Colonic mucosa (tissue), 4 donors: Measurements from ENCODE around the gene PTX3. TPM values are rescaled to one million over a fixed set of nuclear protein-coding genes. Genes with fewer than 3 reads are reported as not detected.

Source experiments
- DNase-seq: peaks from one replicate; pipeline ENCODE4 v3.0.0-alpha.2; 2020
- H3K27ac ChIP-seq: fragments of 200-600 bp; one replicate; pipeline ENCODE4 v1.8.0; 2021
- H3K27me3 ChIP-seq: fragments of 200-600 bp; one replicate; pipeline ENCODE4 v1.8.0; 2021
- H3K36me3 ChIP-seq: fragments of 200-600 bp; one replicate; pipeline ENCODE4 v1.8.0; 2021
- H3K4me1 ChIP-seq: fragments of 200-600 bp; one replicate; pipeline ENCODE4 v1.8.0; 2021; ENCODE audit warnings: mild to moderate bottlenecking
- H3K4me3 ChIP-seq: fragments of 200-600 bp; one replicate; pipeline ENCODE4 v1.8.0; 2021
- H3K9ac ChIP-seq, 2 donors: one replicate each; pipeline ENCODE4 v1.7.0; 2013; ENCODE audit warnings: control low read depth in 2 of 2, low read depth in 2 of 2, low read length in 2 of 2
- H3K9me3 ChIP-seq: fragments of 200-600 bp; one replicate; pipeline ENCODE4 v1.8.0; 2021
- intact Hi-C: fragments of 100-400 bp; cut with DNase I; formaldehyde crosslinking; loops from one replicate; pipeline ENCODE4 v1.14.1; 2022
- total RNA-seq, 2 donors: library from RNA; stranded (reverse); fragmentation: NEBNext Ultra II Directional in 1 of 2; extraction: Animal tissue kit (Norgen Biotek cat#: 25700) in 1 of 2; gene quantifications; one replicate each; pipeline ENCODE4 v1.2.1, GENCODE V29; 2021
- TF ChIP-seq, protein P1 (sequence below): fragments of 200-600 bp; IDR thresholded peaks from one replicate; pipeline ENCODE4 v1.8.0; 2022; ENCODE audit warnings: antibody characterized with exemption, mild to moderate bottlenecking
- donor health status: healthy.
- donor health status: DM: no; HTN: no; CAD: no.
- donor health status: DM: no; HTN: no; CAD: no.

PTX3 gene
- total RNA-seq, 2 donors from 2014 or later, result 1.0 to 1.4 TPM

DNA sequence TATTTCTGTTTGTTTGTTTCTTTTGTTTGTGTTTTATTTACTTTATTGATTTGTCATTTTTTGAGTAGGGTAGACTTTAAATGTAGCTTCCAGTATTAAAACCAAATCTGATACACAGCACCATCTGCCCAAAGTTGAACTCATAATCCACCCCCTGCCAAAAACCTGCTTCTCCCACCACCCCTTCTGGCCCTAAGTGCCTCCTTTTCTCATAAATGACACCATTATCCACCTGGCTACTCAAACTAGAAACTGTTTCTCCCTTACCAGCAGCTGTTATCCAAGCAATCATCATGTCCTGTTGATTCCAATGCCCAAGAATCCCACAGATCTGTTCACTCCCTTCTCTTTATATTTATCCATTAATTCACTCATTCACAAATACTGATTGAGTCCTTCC, 21.8 kb upstream of the PTX3 start:
- Histone ChIP-seq H3K27me3 (no peaks in the 10 kb centered on the region), H3K9me3 (no peaks in the 10 kb centered on the region), H3K4me3 (no peak overlapping the region), H3K27ac (no peak overlapping the region), H3K9ac (no peak overlapping the region), H3K4me1 (no peaks in the 10 kb centered on the region), H3K36me3 (no peaks in the 10 kb centered on the region)
- intact Hi-C loops, result no loop called here
- no peak for DNase-seq
- TF ChIP-seq, protein P1, sequence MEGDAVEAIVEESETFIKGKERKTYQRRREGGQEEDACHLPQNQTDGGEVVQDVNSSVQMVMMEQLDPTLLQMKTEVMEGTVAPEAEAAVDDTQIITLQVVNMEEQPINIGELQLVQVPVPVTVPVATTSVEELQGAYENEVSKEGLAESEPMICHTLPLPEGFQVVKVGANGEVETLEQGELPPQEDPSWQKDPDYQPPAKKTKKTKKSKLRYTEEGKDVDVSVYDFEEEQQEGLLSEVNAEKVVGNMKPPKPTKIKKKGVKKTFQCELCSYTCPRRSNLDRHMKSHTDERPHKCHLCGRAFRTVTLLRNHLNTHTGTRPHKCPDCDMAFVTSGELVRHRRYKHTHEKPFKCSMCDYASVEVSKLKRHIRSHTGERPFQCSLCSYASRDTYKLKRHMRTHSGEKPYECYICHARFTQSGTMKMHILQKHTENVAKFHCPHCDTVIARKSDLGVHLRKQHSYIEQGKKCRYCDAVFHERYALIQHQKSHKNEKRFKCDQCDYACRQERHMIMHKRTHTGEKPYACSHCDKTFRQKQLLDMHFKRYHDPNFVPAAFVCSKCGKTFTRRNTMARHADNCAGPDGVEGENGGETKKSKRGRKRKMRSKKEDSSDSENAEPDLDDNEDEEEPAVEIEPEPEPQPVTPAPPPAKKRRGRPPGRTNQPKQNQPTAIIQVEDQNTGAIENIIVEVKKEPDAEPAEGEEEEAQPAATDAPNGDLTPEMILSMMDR, result no peak

DNA sequence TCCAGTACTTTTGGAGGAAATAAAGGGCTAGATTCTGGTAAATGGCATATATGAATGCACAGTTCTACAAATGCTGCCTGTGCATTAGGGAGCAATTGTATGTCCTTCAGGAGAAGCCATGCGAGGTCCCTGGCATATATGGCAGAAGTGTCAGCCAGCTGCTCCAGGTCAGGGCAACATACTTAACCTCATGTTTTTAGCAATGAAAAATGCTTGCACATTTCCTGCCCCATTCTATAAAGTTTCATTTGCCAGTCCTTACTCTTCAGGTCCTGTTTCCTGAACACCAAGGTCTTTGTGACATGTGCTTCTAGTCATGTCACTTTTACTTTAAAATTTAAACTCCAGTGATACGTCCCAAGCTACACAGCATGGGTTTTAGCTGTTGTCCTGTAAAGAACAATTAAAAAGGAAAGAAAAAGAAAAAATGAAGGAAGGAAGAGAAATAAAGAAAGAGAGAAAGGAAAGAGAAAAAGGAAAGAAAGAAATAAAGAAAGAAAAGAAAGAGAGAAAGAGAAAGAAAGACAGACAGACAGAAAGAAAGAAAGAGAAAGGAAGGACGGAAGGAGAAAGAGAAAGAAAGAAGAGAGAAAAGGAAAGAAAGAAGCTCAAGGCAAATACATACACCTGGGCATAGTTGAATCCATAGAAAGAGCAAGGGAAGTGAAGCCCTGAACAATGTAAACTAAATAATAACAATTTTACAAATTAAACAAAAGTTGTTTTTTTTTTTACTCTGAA, 20.1 kb upstream of the PTX3 start:
- Histone ChIP-seq H3K9me3 (no peaks in the 10 kb centered on the region), H3K4me3 (no peak overlapping the region), H3K36me3 (no peaks in the 10 kb centered on the region), H3K27me3 (no peaks in the 10 kb centered on the region), H3K27ac (no peak overlapping the region), H3K4me1 (no peaks in the 10 kb centered on the region), H3K9ac (no peak overlapping the region)
- intact Hi-C loops, result no loop called here
- TF ChIP-seq, protein P1, result no peak
- DNase-seq, result no peak

DNA sequence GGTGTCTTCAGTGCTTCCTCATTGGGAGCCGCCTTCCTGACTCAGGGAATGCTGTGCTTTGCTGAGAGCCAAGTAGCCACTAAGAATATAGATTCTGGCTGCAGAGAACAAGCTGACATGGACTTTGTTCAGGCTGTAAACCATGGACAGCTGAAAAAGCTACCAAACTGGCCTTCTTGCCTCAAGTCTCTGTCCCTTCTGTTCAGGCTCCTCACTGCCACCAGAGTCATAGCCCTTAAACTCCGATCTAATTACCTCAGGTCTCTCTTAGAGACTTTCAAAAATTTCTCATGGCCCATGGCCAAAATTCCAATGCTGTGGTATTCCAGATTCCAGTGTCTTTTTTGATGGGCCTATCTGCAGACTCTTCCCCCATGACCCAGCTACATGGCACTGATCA, 19.4 kb upstream of the PTX3 start:
- H3K4me1 ChIP-seq, result no peaks in the 10 kb centered on the region
- no peaks in the 10 kb centered on the region for H3K36me3 ChIP-seq
- H3K27me3 ChIP-seq, result no peaks in the 10 kb centered on the region
- H3K9ac ChIP-seq, result no peak overlapping the region
- TF ChIP-seq, protein P1, result no peak
- no peak overlapping the region for H3K27ac ChIP-seq
- intact Hi-C loops, result no loop called here
- H3K9me3 ChIP-seq, result no peaks in the 10 kb centered on the region
- no peak overlapping the region for H3K4me3 ChIP-seq
- no peak for DNase-seq

DNA sequence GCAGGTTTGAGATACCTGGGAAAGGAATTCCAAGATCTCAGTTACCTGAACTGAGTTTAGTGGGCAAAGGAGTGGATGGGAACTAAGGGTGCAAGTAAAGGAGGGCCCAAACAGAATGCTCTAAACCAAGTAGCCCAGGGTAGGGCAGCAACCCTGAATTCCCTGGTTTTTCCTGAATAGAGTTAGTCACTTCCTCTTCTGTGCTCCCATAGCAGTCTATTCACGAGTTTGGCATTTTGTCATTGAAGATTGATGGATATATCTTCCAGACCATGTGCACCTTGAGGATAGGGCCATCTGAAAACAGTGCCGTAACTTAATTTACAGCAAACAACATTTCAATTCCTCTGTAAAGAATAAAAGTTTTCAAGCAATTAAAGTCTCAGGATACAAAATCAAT, 18.5 kb upstream of the PTX3 start:
- Histone ChIP-seq H3K4me3 (no peak overlapping the region), H3K4me1 (no peaks in the 10 kb centered on the region), H3K9ac (no peak overlapping the region), H3K27ac (no peak overlapping the region), H3K9me3 (no peaks in the 10 kb centered on the region), H3K36me3 (no peaks in the 10 kb centered on the region), H3K27me3 (no peaks in the 10 kb centered on the region)
- TF ChIP-seq, protein P1, result no peak
- intact Hi-C loops, result no loop called here
- no peak for DNase-seq

DNA sequence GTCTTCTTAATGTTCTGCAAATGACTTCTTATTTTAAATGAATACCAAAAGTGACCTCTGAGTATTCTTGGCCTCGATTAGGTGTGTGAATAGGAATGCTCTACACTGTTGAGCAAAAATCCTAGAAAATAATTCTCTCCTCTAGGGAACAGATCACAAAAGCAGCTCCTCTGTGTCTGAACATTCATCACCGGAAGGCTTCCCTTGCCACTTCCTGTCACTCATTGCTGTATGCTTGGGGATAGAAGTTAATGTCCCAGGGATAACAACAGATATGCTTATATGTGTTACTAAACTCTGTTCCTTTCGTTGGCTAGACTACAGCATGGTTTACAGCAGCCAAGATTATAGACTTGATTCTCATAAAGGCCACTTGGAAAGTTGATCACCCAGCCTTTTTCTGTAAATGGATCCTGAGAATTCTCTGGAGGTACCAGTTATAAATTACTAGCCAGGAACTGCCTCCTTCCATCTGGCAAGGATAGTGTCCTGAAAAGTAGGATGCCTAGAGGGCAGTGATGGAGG, 16.0 kb upstream of the PTX3 start:
- no peak overlapping the region for H3K27ac ChIP-seq
- no peak for DNase-seq
- TF ChIP-seq, protein P1, result no peak
- H3K9ac ChIP-seq, result no peak overlapping the region
- H3K9me3 ChIP-seq, result no peaks in the 10 kb centered on the region
- no peaks in the 10 kb centered on the region for H3K27me3 ChIP-seq
- intact Hi-C loops, result no loop called here
- H3K36me3 ChIP-seq, result no peaks in the 10 kb centered on the region
- no peak overlapping the region for H3K4me3 ChIP-seq
- no peaks in the 10 kb centered on the region for H3K4me1 ChIP-seq
